ENCODE measurements around the gene ALCAM. TPM values are rescaled to one million over a fixed set of nuclear protein-coding genes. Genes with fewer than 3 reads are reported as not detected.

Gene ALCAM
- total RNA-seq, 1 experiment from 2014 or later: 32.3 TPM

DNA sequence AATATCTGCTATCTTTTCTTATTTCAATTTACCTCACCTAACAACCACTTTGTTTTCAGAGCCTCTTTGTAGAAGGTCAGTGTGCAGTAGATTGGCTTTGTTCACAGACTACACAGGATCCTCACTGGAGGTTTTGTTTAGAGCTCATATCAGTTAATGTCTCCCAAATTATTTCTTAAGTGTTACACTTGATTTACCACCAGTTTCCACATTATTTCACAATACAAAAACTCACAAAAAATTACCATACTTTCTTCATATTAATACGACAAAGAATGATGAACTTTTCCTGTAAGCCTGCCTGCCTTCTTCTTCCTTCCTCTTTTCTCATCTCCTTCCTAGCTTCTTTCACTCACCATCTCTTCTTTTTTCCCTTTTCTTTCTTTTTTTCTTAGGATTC is 133.3 kb downstream of the ALCAM start:
- ChIA-PET POLR2A (no interaction called here), CTCF (no interaction called here)
- Histone ChIP-seq H3K27ac (ENCODE audit: low read length) (no peak overlapping the region), H3K4me1 (ENCODE audit: control insufficient read depth, insufficient read depth, low read length) (no peaks in the 10 kb centered on the region), H3K9me3 (ENCODE audit: control insufficient read depth, insufficient read depth, low read depth, low read length) (no peaks in the 10 kb centered on the region), H3K36me3 (ENCODE audit: control insufficient read depth, insufficient read depth, low read length) (no peaks in the 10 kb centered on the region), H3K27me3 (ENCODE audit: control insufficient read depth, insufficient read depth, low read length) (no peaks in the 10 kb centered on the region), H3K4me3 (ENCODE audit: low read depth in 2 of 2, low read length in 2 of 2) (no peak overlapping the region)
- intact Hi-C loops (cut with micrococcal nuclease; ENCODE audit: unreplicated experiment): no loop called here
- no TSS peak for BruUV-seq (replicated peaks)
- no peak for ATAC-seq
- no peak for DNase-seq (ENCODE audit: low read depth, low spot score)
- in situ Hi-C loops (cut with HindIII; ENCODE audit: low pct_unique_long_range_greater_than_20kb, low sequenced_read_pairs): no loop called here
- TF ChIP-seq, protein P1, sequence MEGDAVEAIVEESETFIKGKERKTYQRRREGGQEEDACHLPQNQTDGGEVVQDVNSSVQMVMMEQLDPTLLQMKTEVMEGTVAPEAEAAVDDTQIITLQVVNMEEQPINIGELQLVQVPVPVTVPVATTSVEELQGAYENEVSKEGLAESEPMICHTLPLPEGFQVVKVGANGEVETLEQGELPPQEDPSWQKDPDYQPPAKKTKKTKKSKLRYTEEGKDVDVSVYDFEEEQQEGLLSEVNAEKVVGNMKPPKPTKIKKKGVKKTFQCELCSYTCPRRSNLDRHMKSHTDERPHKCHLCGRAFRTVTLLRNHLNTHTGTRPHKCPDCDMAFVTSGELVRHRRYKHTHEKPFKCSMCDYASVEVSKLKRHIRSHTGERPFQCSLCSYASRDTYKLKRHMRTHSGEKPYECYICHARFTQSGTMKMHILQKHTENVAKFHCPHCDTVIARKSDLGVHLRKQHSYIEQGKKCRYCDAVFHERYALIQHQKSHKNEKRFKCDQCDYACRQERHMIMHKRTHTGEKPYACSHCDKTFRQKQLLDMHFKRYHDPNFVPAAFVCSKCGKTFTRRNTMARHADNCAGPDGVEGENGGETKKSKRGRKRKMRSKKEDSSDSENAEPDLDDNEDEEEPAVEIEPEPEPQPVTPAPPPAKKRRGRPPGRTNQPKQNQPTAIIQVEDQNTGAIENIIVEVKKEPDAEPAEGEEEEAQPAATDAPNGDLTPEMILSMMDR (IDR thresholded peaks at IDR 0.05): no peak
- no peak for TF ChIP-seq POLR2AphosphoS5 (IDR thresholded peaks at IDR 0.05; ENCODE audit: low read depth, low read length)

DNA sequence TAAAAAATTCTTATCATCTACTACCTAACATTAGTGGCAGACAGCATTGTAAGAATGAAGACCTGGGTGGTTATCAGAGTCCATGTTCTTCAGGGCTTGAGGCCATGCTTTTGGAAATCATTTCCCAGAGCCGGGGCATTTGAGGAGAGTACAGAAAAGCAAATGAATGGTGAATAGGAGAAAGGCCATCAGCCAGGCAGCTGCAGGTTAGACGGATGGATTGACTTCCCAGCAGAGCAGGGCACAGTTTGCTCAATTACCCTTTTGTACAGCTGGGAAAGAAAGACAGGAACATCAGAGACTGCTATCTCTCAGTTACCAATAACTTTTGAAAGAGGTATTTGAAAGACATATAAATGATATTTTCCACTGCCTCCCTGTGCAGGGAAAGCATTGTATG is 135.6 kb downstream of the ALCAM start:
- no TSS peak for BruUV-seq (replicated peaks)

GRCh38 chr3:105503191-105503593 is 136.5 kb downstream of the ALCAM start:
- no peak overlapping the region for H3K4me3 ChIP-seq (ENCODE audit: low read depth in 2 of 2, low read length in 2 of 2)
- in situ Hi-C loops (cut with HindIII; ENCODE audit: low pct_unique_long_range_greater_than_20kb, low sequenced_read_pairs) (no loop called here), intact Hi-C loops (cut with micrococcal nuclease; ENCODE audit: unreplicated experiment) (no loop called here)
- ChIA-PET CTCF (no interaction called here), POLR2A (no interaction called here)
- H3K27me3 ChIP-seq (ENCODE audit: control insufficient read depth, insufficient read depth, low read length): no peaks in the 10 kb centered on the region
- no TSS peak for BruUV-seq (replicated peaks)
- no peak for TF ChIP-seq TCF7L2 (IDR thresholded peaks at IDR 0.05; ENCODE audit: low read depth, low read length)
- TF ChIP-seq POLR2AphosphoS5 (IDR thresholded peaks at IDR 0.05; ENCODE audit: low read depth, low read length): no peak
- no peak for TF ChIP-seq SIN3A (IDR thresholded peaks at IDR 0.05; ENCODE audit: borderline replicate concordance, insufficient read depth, low read depth, low read length)
- TF ChIP-seq, protein P1 (IDR thresholded peaks at IDR 0.05): no peak
- TF ChIP-seq, protein P2, sequence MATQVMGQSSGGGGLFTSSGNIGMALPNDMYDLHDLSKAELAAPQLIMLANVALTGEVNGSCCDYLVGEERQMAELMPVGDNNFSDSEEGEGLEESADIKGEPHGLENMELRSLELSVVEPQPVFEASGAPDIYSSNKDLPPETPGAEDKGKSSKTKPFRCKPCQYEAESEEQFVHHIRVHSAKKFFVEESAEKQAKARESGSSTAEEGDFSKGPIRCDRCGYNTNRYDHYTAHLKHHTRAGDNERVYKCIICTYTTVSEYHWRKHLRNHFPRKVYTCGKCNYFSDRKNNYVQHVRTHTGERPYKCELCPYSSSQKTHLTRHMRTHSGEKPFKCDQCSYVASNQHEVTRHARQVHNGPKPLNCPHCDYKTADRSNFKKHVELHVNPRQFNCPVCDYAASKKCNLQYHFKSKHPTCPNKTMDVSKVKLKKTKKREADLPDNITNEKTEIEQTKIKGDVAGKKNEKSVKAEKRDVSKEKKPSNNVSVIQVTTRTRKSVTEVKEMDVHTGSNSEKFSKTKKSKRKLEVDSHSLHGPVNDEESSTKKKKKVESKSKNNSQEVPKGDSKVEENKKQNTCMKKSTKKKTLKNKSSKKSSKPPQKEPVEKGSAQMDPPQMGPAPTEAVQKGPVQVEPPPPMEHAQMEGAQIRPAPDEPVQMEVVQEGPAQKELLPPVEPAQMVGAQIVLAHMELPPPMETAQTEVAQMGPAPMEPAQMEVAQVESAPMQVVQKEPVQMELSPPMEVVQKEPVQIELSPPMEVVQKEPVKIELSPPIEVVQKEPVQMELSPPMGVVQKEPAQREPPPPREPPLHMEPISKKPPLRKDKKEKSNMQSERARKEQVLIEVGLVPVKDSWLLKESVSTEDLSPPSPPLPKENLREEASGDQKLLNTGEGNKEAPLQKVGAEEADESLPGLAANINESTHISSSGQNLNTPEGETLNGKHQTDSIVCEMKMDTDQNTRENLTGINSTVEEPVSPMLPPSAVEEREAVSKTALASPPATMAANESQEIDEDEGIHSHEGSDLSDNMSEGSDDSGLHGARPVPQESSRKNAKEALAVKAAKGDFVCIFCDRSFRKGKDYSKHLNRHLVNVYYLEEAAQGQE (IDR thresholded peaks at IDR 0.05; ENCODE audit: insufficient read depth in 1 of 2, low read depth in 2 of 2, low read length in 1 of 2): no peak
- no peaks in the 10 kb centered on the region for H3K4me1 ChIP-seq (ENCODE audit: control insufficient read depth, insufficient read depth, low read length)
- no peaks in the 10 kb centered on the region for H3K36me3 ChIP-seq (ENCODE audit: control insufficient read depth, insufficient read depth, low read length)
- no peaks in the 10 kb centered on the region for H3K9me3 ChIP-seq (ENCODE audit: control insufficient read depth, insufficient read depth, low read depth, low read length)
- H3K27ac ChIP-seq (ENCODE audit: low read length): no peak overlapping the region
- no peak for ATAC-seq
- no peak for DNase-seq (ENCODE audit: low read depth, low spot score)

More for the DNA sequence above, 135.6 kb downstream of the ALCAM start:
- no peak for ATAC-seq
- H3K4me3 ChIP-seq (ENCODE audit: low read depth in 2 of 2, low read length in 2 of 2): no peak overlapping the region
- in situ Hi-C loops (cut with HindIII; ENCODE audit: low pct_unique_long_range_greater_than_20kb, low sequenced_read_pairs) (no loop called here), intact Hi-C loops (cut with micrococcal nuclease; ENCODE audit: unreplicated experiment) (no loop called here)
- no peaks in the 10 kb centered on the region for H3K27me3 ChIP-seq (ENCODE audit: control insufficient read depth, insufficient read depth, low read length)
- no peak for DNase-seq (ENCODE audit: low read depth, low spot score)
- no peaks in the 10 kb centered on the region for H3K9me3 ChIP-seq (ENCODE audit: control insufficient read depth, insufficient read depth, low read depth, low read length)
- no peaks in the 10 kb centered on the region for H3K36me3 ChIP-seq (ENCODE audit: control insufficient read depth, insufficient read depth, low read length)
- no peaks in the 10 kb centered on the region for H3K4me1 ChIP-seq (ENCODE audit: control insufficient read depth, insufficient read depth, low read length)
- TF ChIP-seq, protein P2 (IDR thresholded peaks at IDR 0.05; ENCODE audit: insufficient read depth in 1 of 2, low read depth in 2 of 2, low read length in 1 of 2): no peak
- POLR2A ChIA-PET: no interaction called here
- CTCF ChIA-PET: no interaction called here
- H3K27ac ChIP-seq (ENCODE audit: low read length): no peak overlapping the region

Measured in Panc1 (cell line).